ENCODE measurements around the gene GTF2H1. TPM values are rescaled to one million over a fixed set of nuclear protein-coding genes. Genes with fewer than 3 reads are reported as not detected.
A peak's percentile ranks its signal among the peaks of the same experiment; 100 is the strongest.

Gene GTF2H1
- total and polyA plus RNA-seq, 9 of the 15 experiments (the other 6 are each of a cell fraction or from before 2014, with no cell fraction given), result 56.9 to 126 (median 92.1) TPM

GRCh38 chr11:18395735-18396504 lies 73.6 kb downstream of the GTF2H1 start (continued):
- no peak for TF ChIP-seq HSF4 (CRISPR knock-in tag; IDR thresholded peaks at IDR 0.05; ENCODE audit: borderline replicate concordance)
- no peak for TF ChIP-seq ZC3H11A (IDR thresholded peaks at IDR 0.05; ENCODE audit: low read depth, low read length)
- TF ChIP-seq MAFG (tag; conservative IDR thresholded peaks at IDR 0.05), result no peak
- no peak for TF ChIP-seq ARNT (IDR thresholded peaks at IDR 0.05)
- TF ChIP-seq FOXM1 (IDR thresholded peaks at IDR 0.05; ENCODE audit: low read depth), result 0 out of 2 replicates have a peak, but pooled peaks have one; percentile 34
- TF ChIP-seq FOXM1 (CRISPR knock-in tag; IDR thresholded peaks at IDR 0.05; ENCODE audit: low read depth), result no peak
- no peak; the same call in 1 of the 2 replicates for TF ChIP-seq ZBED1 (IDR thresholded peaks at IDR 0.05)
- 0 out of 2 replicates have a peak, but pooled peaks have one; percentile 13 for TF ChIP-seq ZNF766 (CRISPR knock-in tag; conservative IDR thresholded peaks at IDR 0.05)
- no peak for TF ChIP-seq BRF1 (IDR thresholded peaks at IDR 0.05; ENCODE audit: borderline replicate concordance, extremely low read depth, insufficient read length)
- TF ChIP-seq ZNF408 (CRISPR knock-in tag; IDR thresholded peaks at IDR 0.05; ENCODE audit: low read depth), result no peak
- no peak for TF ChIP-seq ZNF121 (CRISPR knock-in tag; conservative IDR thresholded peaks at IDR 0.05)
- TF ChIP-seq NFYB (IDR thresholded peaks at IDR 0.05; ENCODE audit: extremely low read depth, insufficient read length), result no peak
- TF ChIP-seq ZEB2 (IDR thresholded peaks at IDR 0.05), result no peak
- no peak for TF ChIP-seq THRA (IDR thresholded peaks at IDR 0.05)
- no peak for TF ChIP-seq ARID1B (IDR thresholded peaks at IDR 0.05)
- TF ChIP-seq ZMIZ1 (IDR thresholded peaks at IDR 0.05; ENCODE audit: low read depth in 2 of 2, low read length in 2 of 2), result no peak
- TF ChIP-seq UBTF (IDR thresholded peaks at IDR 0.05; ENCODE audit: borderline replicate concordance in 1 of 2, low read depth in 2 of 2, low read length in 2 of 2), result no peak
- no peak for TF ChIP-seq ATF1 (CRISPR knock-in tag; IDR thresholded peaks at IDR 0.05)
- 0 out of 2 replicates have a peak, but pooled peaks have one; percentile 17 for TF ChIP-seq ATF1 (tag; IDR thresholded peaks at IDR 0.05)
- peak; percentile 74 for TF ChIP-seq VEZF1 (CRISPR knock-in tag; IDR thresholded peaks at IDR 0.05)

Measured in K562 (cell line).